HepG2 (cell line): ENCODE data around the gene NAPB. TPM values are rescaled to one million over a fixed set of nuclear protein-coding genes. Genes with fewer than 3 reads are reported as not detected.
A peak's percentile ranks its signal among the peaks of the same experiment; 100 is the strongest.

Source experiments
- ARNT ChIP-seq: fragments of 450-650 bp; IDR thresholded peaks from 2 replicates; pipeline ENCODE4 v1.6.1; 2017
- FLYWCH1 ChIP-seq: sonication (generic); formaldehyde crosslinking; IDR thresholded peaks from 2 replicates; pipeline ENCODE4 v1.8.1; 2023; ENCODE audit warnings: mild to moderate bottlenecking, missing genetic modification reagents
- FOXJ3 ChIP-seq: sonication (generic); formaldehyde crosslinking; IDR thresholded peaks from 2 replicates; pipeline ENCODE4 v1.4.0; 2020; ENCODE audit warnings: missing genetic modification reagents, mild to moderate bottlenecking, borderline replicate concordance
- KAT2B ChIP-seq: fragments of 150-350 bp; IDR thresholded peaks from 2 replicates; pipeline ENCODE4 v1.6.1; 2014; ENCODE audit warnings: low read depth, low read length, borderline replicate concordance
- MTF2 ChIP-seq: sonication (generic); formaldehyde crosslinking; IDR thresholded peaks from 2 replicates; pipeline ENCODE4 v1.5.0; 2020; ENCODE audit warnings: missing genetic modification reagents, borderline replicate concordance
- NR2C2 ChIP-seq: sonication (generic); formaldehyde crosslinking; IDR thresholded peaks from 2 replicates; pipeline ENCODE4 v1.4.0; 2020; ENCODE audit warnings: missing genetic modification reagents, mild to moderate bottlenecking, moderate library complexity, borderline replicate concordance
- RBM22 ChIP-seq: fragments of 200-400 bp; formaldehyde crosslinking; optimal IDR thresholded peaks from 2 replicates; pipeline ENCODE3; 2017; ENCODE audit warnings: mild to moderate bottlenecking, low read length, moderate library complexity
- SIX4 ChIP-seq: sonication (generic); formaldehyde crosslinking; IDR thresholded peaks from 2 replicates; pipeline ENCODE4 v1.4.0; 2020; ENCODE audit warnings: missing genetic modification reagents
- SOX13 ChIP-seq, 3 experiments: fragments of 450-650 bp in 1 of 3; sonication (generic) in 1 of 3; formaldehyde crosslinking in 1 of 3; IDR thresholded peaks in 2 of 3; conservative IDR thresholded peaks in 1 of 3; 2 replicates each; pipeline versions ENCODE4 v1.5.0 to v1.6.1; 2016 to 2020; ENCODE audit warnings: antibody characterized with exemption in 1 of 3, mild to moderate bottlenecking in 1 of 3, missing compliant biosample characterization in 1 of 3, missing genetic modification reagents in 1 of 3, moderate library complexity in 1 of 3
- SPEN ChIP-seq: sonication (generic); formaldehyde crosslinking; IDR thresholded peaks from 2 replicates; pipeline ENCODE4 v1.5.1; 2020; ENCODE audit warnings: low read depth, mild to moderate bottlenecking, missing genetic modification reagents
- TAF15 ChIP-seq: fragments of 200-400 bp; formaldehyde crosslinking; IDR thresholded peaks from one replicate; pipeline ENCODE4 v1.6.1; 2018; ENCODE audit warnings: mild to moderate bottlenecking, low read depth, low read length; ENCODE audit not compliant: poor library complexity, severe bottlenecking
- TMF1 ChIP-seq: sonication (generic); formaldehyde crosslinking; IDR thresholded peaks from 2 replicates; pipeline ENCODE4 v1.8.1; 2022; ENCODE audit warnings: low read depth, missing genetic modification reagents
- TRIM24 ChIP-seq: sonication (generic); formaldehyde crosslinking; IDR thresholded peaks from 2 replicates; pipeline ENCODE4 v1.8.0; 2022; ENCODE audit warnings: mild to moderate bottlenecking, missing genetic modification reagents
- ZKSCAN1 ChIP-seq: fragments of 150-350 bp; IDR thresholded peaks from 2 replicates; pipeline ENCODE4 v1.6.1; 2014; ENCODE audit warnings: low read length
- ZNF180 ChIP-seq: sonication (generic); formaldehyde crosslinking; IDR thresholded peaks from 2 replicates; pipeline ENCODE4 v1.4.0; 2020; ENCODE audit warnings: low read depth, missing genetic modification reagents, borderline replicate concordance
- ZNF256 ChIP-seq: sonication (generic); formaldehyde crosslinking; conservative IDR thresholded peaks from 2 replicates; pipeline ENCODE4 v1.4.0; 2020; ENCODE audit warnings: missing genetic modification reagents
- ZNF605 ChIP-seq: sonication (generic); formaldehyde crosslinking; IDR thresholded peaks from 2 replicates; pipeline ENCODE4 v1.8.0; 2022; ENCODE audit warnings: mild to moderate bottlenecking, missing genetic modification reagents
- polyA plus RNA-seq, 8 experiments: library from polyadenylated mRNA; depleted of rRNA in 3 of 8; stranded (reverse) in 7 of 8; unstranded in 1 of 8; fragments of >200 nt; fragmentation: Illumina TruSeq in 4 of 8; extraction: Trizol in 4 of 8; gene quantifications; 2 replicates each; pipeline versions ENCODE4 v1.2.1 to v1.2.3, GENCODE V29; 2011 to 2016; ENCODE audit warnings: low read depth in 4 of 8, missing spikeins in 1 of 8, mixed read lengths in 1 of 8; ENCODE audit not compliant: insufficient read depth in 1 of 8
- total RNA-seq, 5 experiments: library from RNA; depleted of rRNA; stranded (reverse); fragments of >200 nt; fragmentation: Illumina TruSeq; extraction: Trizol; gene quantifications; 2 replicates each; pipeline ENCODE4 v1.2.3, GENCODE V29; 2016; ENCODE audit warnings: low read depth in 1 of 5
- TF ChIP-seq, protein P1 (sequence below): IDR thresholded peaks from 2 replicates; pipeline ENCODE4 v1.6.1; 2016; ENCODE audit warnings: low read depth
- TF ChIP-seq, protein P2 (sequence below): sonication (generic); formaldehyde crosslinking; IDR thresholded peaks from 2 replicates; pipeline ENCODE4 v1.4.0; 2020; ENCODE audit warnings: mild to moderate bottlenecking, missing genetic modification reagents
- TF ChIP-seq, protein P3 (sequence below): sonication (generic); formaldehyde crosslinking; IDR thresholded peaks from 2 replicates; pipeline ENCODE4 v1.4.0; 2020; ENCODE audit warnings: missing genetic modification reagents
- TF ChIP-seq, protein P4 (sequence below): sonication (generic); formaldehyde crosslinking; IDR thresholded peaks from 2 replicates; pipeline ENCODE4 v1.4.0; 2020; ENCODE audit warnings: mild to moderate bottlenecking, missing genetic modification reagents
- TF ChIP-seq, protein P5 (sequence below): sonication (generic); formaldehyde crosslinking; IDR thresholded peaks from 2 replicates; pipeline ENCODE4 v1.4.0; 2020; ENCODE audit warnings: missing genetic modification reagents, mild to moderate bottlenecking, borderline replicate concordance

NAPB gene
- total and polyA plus RNA-seq, 2 of the 13 experiments (the other 11 are each of a cell fraction or from before 2014, with no cell fraction given): 15.2 to 16.1 TPM

DNA sequence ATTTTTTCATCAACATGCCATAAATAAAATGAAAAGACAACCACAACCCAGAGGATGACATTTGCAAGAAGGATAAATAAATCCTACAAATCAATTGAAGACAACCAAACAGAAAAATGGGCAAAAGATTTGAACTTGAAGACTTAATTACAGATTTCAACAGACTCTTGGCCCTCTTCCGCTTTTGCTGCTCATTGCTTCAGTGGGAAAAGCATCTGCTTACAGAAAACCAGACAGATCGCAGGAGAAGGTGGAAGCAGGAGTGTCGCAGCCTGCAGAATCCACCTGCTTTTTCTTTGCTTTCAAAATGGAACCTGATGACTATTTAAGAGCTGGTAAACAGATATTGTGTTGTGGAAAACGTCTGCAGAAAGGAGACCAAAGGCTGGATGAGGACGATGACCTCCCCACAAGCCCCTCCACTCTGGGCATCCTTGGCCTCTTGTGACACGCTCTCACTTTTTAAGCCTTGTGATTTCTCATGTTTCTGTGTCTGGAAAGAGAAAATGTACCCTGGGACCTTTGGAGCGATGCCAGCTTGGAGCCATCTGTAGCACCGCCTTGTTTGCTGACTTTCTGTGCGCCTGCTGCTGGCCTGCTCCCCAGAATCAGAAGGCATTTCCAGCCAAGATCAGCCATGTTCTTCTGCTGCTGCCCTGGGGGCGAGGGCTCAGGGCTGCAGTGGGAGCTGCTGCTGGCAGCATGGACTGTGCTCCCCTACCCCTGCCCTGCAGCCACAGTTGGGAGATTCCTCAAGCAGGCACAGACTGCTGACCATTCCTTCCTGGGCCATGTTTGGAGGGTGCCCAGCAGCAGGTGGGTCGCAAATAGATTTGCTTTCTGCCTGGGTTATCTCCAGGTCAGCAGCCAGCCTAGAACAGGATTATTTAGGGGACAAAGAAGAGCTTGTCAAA, 14.6 kb upstream of the NAPB start (continued):
- TF ChIP-seq FLYWCH1: no peak
- TF ChIP-seq, protein P1, sequence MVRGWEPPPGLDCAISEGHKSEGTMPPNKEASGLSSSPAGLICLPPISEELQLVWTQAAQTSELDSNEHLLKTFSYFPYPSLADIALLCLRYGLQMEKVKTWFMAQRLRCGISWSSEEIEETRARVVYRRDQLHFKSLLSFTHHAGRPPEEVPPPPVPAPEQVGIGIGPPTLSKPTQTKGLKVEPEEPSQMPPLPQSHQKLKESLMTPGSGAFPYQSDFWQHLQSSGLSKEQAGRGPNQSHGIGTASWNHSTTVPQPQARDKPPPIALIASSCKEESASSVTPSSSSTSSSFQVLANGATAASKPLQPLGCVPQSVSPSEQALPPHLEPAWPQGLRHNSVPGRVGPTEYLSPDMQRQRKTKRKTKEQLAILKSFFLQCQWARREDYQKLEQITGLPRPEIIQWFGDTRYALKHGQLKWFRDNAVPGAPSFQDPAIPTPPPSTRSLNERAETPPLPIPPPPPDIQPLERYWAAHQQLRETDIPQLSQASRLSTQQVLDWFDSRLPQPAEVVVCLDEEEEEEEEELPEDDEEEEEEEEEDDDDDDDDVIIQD (CRISPR knock-in tag): no peak
- TF ChIP-seq, protein P2, sequence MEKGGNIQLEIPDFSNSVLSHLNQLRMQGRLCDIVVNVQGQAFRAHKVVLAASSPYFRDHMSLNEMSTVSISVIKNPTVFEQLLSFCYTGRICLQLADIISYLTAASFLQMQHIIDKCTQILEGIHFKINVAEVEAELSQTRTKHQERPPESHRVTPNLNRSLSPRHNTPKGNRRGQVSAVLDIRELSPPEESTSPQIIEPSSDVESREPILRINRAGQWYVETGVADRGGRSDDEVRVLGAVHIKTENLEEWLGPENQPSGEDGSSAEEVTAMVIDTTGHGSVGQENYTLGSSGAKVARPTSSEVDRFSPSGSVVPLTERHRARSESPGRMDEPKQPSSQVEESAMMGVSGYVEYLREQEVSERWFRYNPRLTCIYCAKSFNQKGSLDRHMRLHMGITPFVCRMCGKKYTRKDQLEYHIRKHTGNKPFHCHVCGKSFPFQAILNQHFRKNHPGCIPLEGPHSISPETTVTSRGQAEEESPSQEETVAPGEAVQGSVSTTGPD (CRISPR knock-in tag): no peak
- no peak for TF ChIP-seq RBM22
- no peak for TF ChIP-seq SOX13 (IDR thresholded peaks at IDR 0.05)
- no peak for TF ChIP-seq SOX13 (CRISPR knock-in tag; conservative IDR thresholded peaks at IDR 0.05 in 1 of 2, IDR thresholded peaks at IDR 0.05 in 1 of 2)
- TF ChIP-seq ZKSCAN1: no peak
- no peak for TF ChIP-seq ZNF256 (CRISPR knock-in tag)
- TF ChIP-seq FOXJ3 (CRISPR knock-in tag): peak; percentile 72; the same call in 1 of the 2 replicates
- no peak for TF ChIP-seq KAT2B
- TF ChIP-seq ZNF605: 0 out of 2 replicates have a peak, but pooled peaks have one; percentile 17
- TF ChIP-seq SPEN: peak; percentile 57; the same call in 1 of the 2 replicates
- TF ChIP-seq NR2C2 (CRISPR knock-in tag): no peak; the same call in 1 of the 2 replicates
- no peak for TF ChIP-seq TAF15
- TF ChIP-seq, protein P3, sequence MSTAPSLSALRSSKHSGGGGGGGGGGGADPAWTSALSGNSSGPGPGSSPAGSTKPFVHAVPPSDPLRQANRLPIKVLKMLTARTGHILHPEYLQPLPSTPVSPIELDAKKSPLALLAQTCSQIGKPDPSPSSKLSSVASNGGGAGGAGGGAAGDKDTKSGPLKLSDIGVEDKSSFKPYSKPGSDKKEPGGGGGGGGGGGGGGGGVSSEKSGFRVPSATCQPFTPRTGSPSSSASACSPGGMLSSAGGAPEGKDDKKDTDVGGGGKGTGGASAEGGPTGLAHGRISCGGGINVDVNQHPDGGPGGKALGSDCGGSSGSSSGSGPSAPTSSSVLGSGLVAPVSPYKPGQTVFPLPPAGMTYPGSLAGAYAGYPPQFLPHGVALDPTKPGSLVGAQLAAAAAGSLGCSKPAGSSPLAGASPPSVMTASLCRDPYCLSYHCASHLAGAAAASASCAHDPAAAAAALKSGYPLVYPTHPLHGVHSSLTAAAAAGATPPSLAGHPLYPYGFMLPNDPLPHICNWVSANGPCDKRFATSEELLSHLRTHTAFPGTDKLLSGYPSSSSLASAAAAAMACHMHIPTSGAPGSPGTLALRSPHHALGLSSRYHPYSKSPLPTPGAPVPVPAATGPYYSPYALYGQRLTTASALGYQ (CRISPR knock-in tag): peak; percentile 65; the same call in 1 of the 2 replicates
- no peak for TF ChIP-seq MTF2 (CRISPR knock-in tag)
- no peak for TF ChIP-seq ZNF180 (CRISPR knock-in tag)
- no peak for TF ChIP-seq ARNT
- TF ChIP-seq, protein P4, sequence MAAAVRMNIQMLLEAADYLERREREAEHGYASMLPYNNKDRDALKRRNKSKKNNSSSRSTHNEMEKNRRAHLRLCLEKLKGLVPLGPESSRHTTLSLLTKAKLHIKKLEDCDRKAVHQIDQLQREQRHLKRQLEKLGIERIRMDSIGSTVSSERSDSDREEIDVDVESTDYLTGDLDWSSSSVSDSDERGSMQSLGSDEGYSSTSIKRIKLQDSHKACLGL (CRISPR knock-in tag): no peak
- no peak for TF ChIP-seq TMF1
- TF ChIP-seq, protein P5, sequence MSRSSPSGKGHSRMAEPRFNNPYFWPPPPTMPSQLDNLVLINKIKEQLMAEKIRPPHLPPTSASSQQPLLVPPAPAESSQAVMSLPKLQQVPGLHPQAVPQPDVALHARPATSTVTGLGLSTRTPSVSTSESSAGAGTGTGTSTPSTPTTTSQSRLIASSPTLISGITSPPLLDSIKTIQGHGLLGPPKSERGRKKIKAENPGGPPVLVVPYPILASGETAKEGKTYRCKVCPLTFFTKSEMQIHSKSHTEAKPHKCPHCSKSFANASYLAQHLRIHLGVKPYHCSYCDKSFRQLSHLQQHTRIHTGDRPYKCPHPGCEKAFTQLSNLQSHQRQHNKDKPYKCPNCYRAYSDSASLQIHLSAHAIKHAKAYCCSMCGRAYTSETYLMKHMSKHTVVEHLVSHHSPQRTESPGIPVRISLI (CRISPR knock-in tag): peak; percentile 80
- TF ChIP-seq SIX4 (CRISPR knock-in tag): no peak
- no peak for TF ChIP-seq TRIM24 (CRISPR knock-in tag)
